OCI-LY3 (cell line): Measurements from ENCODE around the gene IQGAP1.

Experiments used
- H2AFZ ChIP-seq: fragments of 200-600, 300-600 bp; shearing (Covaris generic); 2 replicates; pipeline ENCODE4 v1.6.0; 2014; ENCODE audit warnings: antibody characterized with exemption, low read depth, low read length
- H3K27ac ChIP-seq: fragments of 200-600, 300-600 bp; sonication (generic); 2 replicates; pipeline ENCODE4 v1.5.1; 2014; ENCODE audit warnings: mild to moderate bottlenecking, low read length, moderate library complexity, mixed read lengths
- H3K27me3 ChIP-seq: fragments of 200-600, 300-600 bp; sonication (generic); 2 replicates; pipeline ENCODE4 v1.6.1; 2014; ENCODE audit warnings: low read depth, low read length, mixed read lengths
- H3K36me3 ChIP-seq: fragments of 200-600, 300-600 bp; sonication (generic); replicated peaks from 2 replicates; pipeline ENCODE3; 2014; ENCODE audit warnings: low read depth, low read length, mixed read lengths
- H3K4me1 ChIP-seq: fragments of 300-600, 200-600 bp; sonication (generic); 2 replicates; pipeline ENCODE4 v1.6.1; 2014; ENCODE audit warnings: low read length, mixed read lengths
- H3K4me2 ChIP-seq: fragments of 200-600, 300-600 bp; sonication (generic); 2 replicates; pipeline ENCODE4 v1.6.1; 2014; ENCODE audit warnings: low read length, mixed read lengths
- H3K4me3 ChIP-seq: fragments of 300-600, 200-600 bp; sonication (generic); 2 replicates; pipeline ENCODE4 v1.5.1; 2014; ENCODE audit warnings: antibody characterized with exemption, mild to moderate bottlenecking, low read length, moderate library complexity
- H3K79me2 ChIP-seq: fragments of 300-600, 200-600 bp; shearing (Covaris generic); 2 replicates; pipeline ENCODE4 v1.6.1; 2014; ENCODE audit warnings: mild to moderate bottlenecking, low read length, mixed read lengths
- H3K9ac ChIP-seq: fragments of 300-600, 200-600 bp; shearing (Covaris generic); 2 replicates; pipeline ENCODE4 v1.6.0; 2014; ENCODE audit warnings: mild to moderate bottlenecking, low read length, moderate library complexity
- H3K9me3 ChIP-seq: fragments of 200-600, 300-600 bp; shearing (Covaris generic); 2 replicates; pipeline ENCODE4 v1.6.1; 2014; ENCODE audit warnings: low read length, mixed read lengths; ENCODE audit not compliant: insufficient read depth
- H4K20me1 ChIP-seq: fragments of 200-600, 300-600 bp; sonication (generic); 2 replicates; pipeline ENCODE4 v1.6.1; 2016; ENCODE audit warnings: low read length, mixed read lengths; ENCODE audit not compliant: insufficient read depth
- CTCF ChIP-seq: fragments of 200-600, 300-600 bp; sonication (generic); IDR thresholded peaks from 2 replicates; pipeline ENCODE4 v1.5.1; 2014; ENCODE audit warnings: antibody characterized with exemption, low read length, low read depth
- EZH2phosphoT487 ChIP-seq: fragments of 200-600 bp; shearing (Covaris generic); IDR thresholded peaks from 2 replicates; pipeline ENCODE4 v1.6.1; 2018; ENCODE audit warnings: antibody characterized with exemption, mixed run types, low read depth

The IQGAP1 gene

DNA sequence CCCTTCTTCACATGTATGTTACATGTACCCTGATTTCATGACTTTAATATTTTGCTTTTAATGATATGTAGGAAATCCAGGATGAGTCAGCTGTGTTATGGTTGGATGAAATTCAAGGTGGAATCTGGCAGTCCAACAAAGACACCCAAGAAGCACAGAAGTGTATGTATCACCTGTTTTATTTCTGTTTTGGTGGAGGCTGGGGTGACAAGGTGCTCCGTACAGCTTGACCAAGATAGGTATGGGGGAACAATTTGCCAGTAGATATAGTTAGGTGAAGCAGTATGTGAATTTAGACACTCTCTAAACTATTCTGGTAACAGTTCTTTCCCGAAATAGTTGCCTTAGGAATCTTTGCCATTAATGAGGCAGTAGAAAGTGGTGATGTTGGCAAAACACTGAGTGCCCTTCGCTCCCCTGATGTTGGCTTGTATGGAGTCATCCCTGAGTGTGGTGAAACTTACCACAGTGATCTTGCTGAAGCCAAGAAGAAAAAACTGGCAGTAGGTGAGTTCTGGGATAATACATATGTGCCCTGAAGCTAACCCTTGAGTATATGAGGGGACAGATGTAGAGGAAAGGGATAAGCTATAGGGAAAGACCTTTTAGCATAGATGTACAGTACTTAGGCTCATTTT lies 78.0 kb downstream of the IQGAP1 start:
- Histone ChIP-seq H3K36me3 (peaks cover 32% of the 10 kb centered on the region), H3K79me2 (no peaks in the 10 kb centered on the region)
- TF ChIP-seq EZH2phosphoT487: no peak
- no peak for TF ChIP-seq CTCF

DNA sequence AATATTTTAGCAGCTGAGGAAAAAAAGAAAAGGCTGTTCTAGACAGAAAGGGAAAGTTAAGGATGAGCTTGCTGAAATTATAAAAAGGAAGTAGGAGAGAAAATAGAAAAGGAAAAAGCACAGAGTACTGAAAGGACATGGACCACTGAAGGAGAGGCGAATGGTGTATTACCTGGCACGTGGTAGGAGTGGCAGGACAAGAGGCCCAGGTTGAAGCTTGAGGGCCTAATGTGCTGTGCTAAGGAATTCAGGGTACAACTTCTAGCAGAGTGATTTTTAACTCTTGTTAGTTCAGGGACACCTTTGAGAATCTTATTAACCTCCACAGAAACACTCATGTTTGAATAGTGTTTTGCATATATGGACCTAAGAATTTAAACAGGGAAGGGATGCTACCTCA lies 81.7 kb downstream of the IQGAP1 start:
- H3K27ac ChIP-seq: no peak overlapping the region
- H3K36me3 ChIP-seq: peaks cover 42% of the 10 kb centered on the region

More for the DNA sequence above, 78.0 kb downstream of the IQGAP1 start:
- Histone ChIP-seq H2AFZ (no peak overlapping the region), H3K4me2 (no peak overlapping the region), H4K20me1 (no peaks in the 10 kb centered on the region), H3K9ac (no peak overlapping the region), H3K27me3 (no peaks in the 10 kb centered on the region), H3K4me1 (no peaks in the 10 kb centered on the region), H3K4me3 (no peak overlapping the region), H3K27ac (no peak overlapping the region), H3K9me3 (no peaks in the 10 kb centered on the region)

GRCh38 chr15:90470453-90470852 lies 82.4 kb downstream of the IQGAP1 start:
- H3K9ac ChIP-seq: no peak overlapping the region
- no peaks in the 10 kb centered on the region for H3K9me3 ChIP-seq
- no peaks in the 10 kb centered on the region for H3K79me2 ChIP-seq
- H3K27ac ChIP-seq: no peak overlapping the region
- H3K4me1 ChIP-seq: no peaks in the 10 kb centered on the region
- H3K4me2 ChIP-seq: no peak overlapping the region
- TF ChIP-seq CTCF (no peak), EZH2phosphoT487 (no peak)
- H3K4me3 ChIP-seq: no peak overlapping the region
- peaks cover 39% of the 10 kb centered on the region for H3K36me3 ChIP-seq
- no peaks in the 10 kb centered on the region for H4K20me1 ChIP-seq
- no peaks in the 10 kb centered on the region for H3K27me3 ChIP-seq
- no peak overlapping the region for H2AFZ ChIP-seq

More for the DNA sequence above, 81.7 kb downstream of the IQGAP1 start:
- Histone ChIP-seq H3K9me3 (no peaks in the 10 kb centered on the region), H3K79me2 (no peaks in the 10 kb centered on the region), H3K4me2 (no peak overlapping the region), H4K20me1 (no peaks in the 10 kb centered on the region), H3K27me3 (no peaks in the 10 kb centered on the region), H3K4me1 (no peaks in the 10 kb centered on the region), H2AFZ (no peak overlapping the region), H3K9ac (no peak overlapping the region), H3K4me3 (no peak overlapping the region)
- TF ChIP-seq EZH2phosphoT487: no peak
- no peak for TF ChIP-seq CTCF

DNA sequence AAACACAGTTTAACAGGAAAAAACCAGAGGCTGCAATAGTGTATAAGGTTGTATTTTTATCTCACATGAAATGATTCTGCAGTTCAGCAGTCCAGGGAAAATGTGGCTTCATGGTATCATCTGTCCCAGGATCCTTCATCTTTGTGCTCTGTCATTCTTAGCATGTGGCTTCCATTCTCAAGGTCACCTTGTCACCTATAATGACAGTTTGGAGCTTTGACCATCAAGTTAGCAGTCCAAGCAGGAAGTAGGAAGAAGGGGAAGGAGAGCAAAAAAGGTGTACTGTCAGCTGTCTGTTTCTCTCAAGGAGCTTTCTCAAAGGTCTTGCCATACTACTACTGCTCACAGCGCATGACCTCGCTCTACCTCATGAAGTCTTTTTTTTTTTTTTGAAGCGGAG lies 83.1 kb downstream of the IQGAP1 start:
- no peak overlapping the region for H3K4me2 ChIP-seq
- no peak for TF ChIP-seq EZH2phosphoT487
- no peak for TF ChIP-seq CTCF
- H3K9ac ChIP-seq: no peak overlapping the region
- peaks cover 34% of the 10 kb centered on the region for H3K36me3 ChIP-seq
- no peaks in the 10 kb centered on the region for H3K4me1 ChIP-seq
- no peaks in the 10 kb centered on the region for H3K27me3 ChIP-seq
- H3K79me2 ChIP-seq: no peaks in the 10 kb centered on the region
- H4K20me1 ChIP-seq: no peaks in the 10 kb centered on the region
- H3K4me3 ChIP-seq: no peak overlapping the region
- no peaks in the 10 kb centered on the region for H3K9me3 ChIP-seq
- no peak overlapping the region for H2AFZ ChIP-seq
- no peak overlapping the region for H3K27ac ChIP-seq
